Activated naive CD8-positive, alpha-beta T cell treated with anti-CD3 and anti-CD28 coated beads for 36 hours (primary cell): ENCODE measurements around the gene PRAC2. TPM values are rescaled to one million over a fixed set of nuclear protein-coding genes. Genes with fewer than 3 reads are reported as not detected.

Source experiments
- DNase-seq: peaks from one replicate; pipeline ENCODE4 v3.0.0; 2021
- H3K27ac Mint-ChIP-seq: one replicate; pipeline ENCODE4 v1.8.0; 2022; ENCODE audit warnings: mild to moderate bottlenecking, moderate library complexity, mixed read lengths
- H3K27me3 Mint-ChIP-seq: one replicate; pipeline ENCODE4 v1.8.0; 2022; ENCODE audit warnings: mild to moderate bottlenecking, mixed read lengths
- H3K36me3 Mint-ChIP-seq: one replicate; pipeline ENCODE4 v1.8.0; 2021; ENCODE audit warnings: mild to moderate bottlenecking, mixed read lengths
- H3K4me1 Mint-ChIP-seq: one replicate; pipeline ENCODE4 v1.8.0; 2021; ENCODE audit warnings: mixed read lengths
- H3K4me3 Mint-ChIP-seq: one replicate; pipeline ENCODE4 v1.8.0; 2022; ENCODE audit warnings: mild to moderate bottlenecking, moderate library complexity, mixed read lengths
- H3K9me3 Mint-ChIP-seq: one replicate; pipeline ENCODE4 v1.8.0; 2022; ENCODE audit warnings: mixed read lengths
- total RNA-seq, 2 experiments: library from RNA; stranded (reverse); gene quantifications; one replicate each; pipeline ENCODE4 v1.2.3, GENCODE V29; 2021

Gene PRAC2
- total RNA-seq, 2 experiments from 2014 or later, result not detected

- H3K36me3 Mint-ChIP-seq, result no peaks in the 10 kb centered on the region
- DNase-seq, result no peak
- H3K4me3 Mint-ChIP-seq, result no peak overlapping the region
- no peak overlapping the region for H3K27ac Mint-ChIP-seq
- no peaks in the 10 kb centered on the region for H3K9me3 Mint-ChIP-seq
- H3K27me3 Mint-ChIP-seq, result peaks cover 100% of the 10 kb centered on the region
- peaks cover 15% of the 10 kb centered on the region for H3K4me1 Mint-ChIP-seq
Measured at GRCh38 chr17:48738424-48738802, 15.4 kb downstream of the PRAC2 start.

- no peaks in the 10 kb centered on the region for H3K9me3 Mint-ChIP-seq
- no peaks in the 10 kb centered on the region for H3K36me3 Mint-ChIP-seq
- no peak for DNase-seq
- peaks cover 100% of the 10 kb centered on the region for H3K27me3 Mint-ChIP-seq
- peaks cover 9% of the 10 kb centered on the region for H3K4me1 Mint-ChIP-seq
- H3K4me3 Mint-ChIP-seq, result peak overlapping the region; percentile 42
- no peak overlapping the region for H3K27ac Mint-ChIP-seq
Measured at GRCh38 chr17:48738803-48739526, 16.0 kb downstream of the PRAC2 start.

- no peak for DNase-seq
- peaks cover 99% of the 10 kb centered on the region for H3K27me3 Mint-ChIP-seq
- H3K4me3 Mint-ChIP-seq, result no peak overlapping the region
- no peaks in the 10 kb centered on the region for H3K9me3 Mint-ChIP-seq
- peaks cover 7% of the 10 kb centered on the region for H3K4me1 Mint-ChIP-seq
- H3K36me3 Mint-ChIP-seq, result no peaks in the 10 kb centered on the region
- no peak overlapping the region for H3K27ac Mint-ChIP-seq
Measured at GRCh38 chr17:48740537-48740936, 17.6 kb downstream of the PRAC2 start.

- Mint-ChIP-seq H3K4me3 (no peak overlapping the region), H3K27me3 (peaks cover 96% of the 10 kb centered on the region), H3K9me3 (peaks cover 2% of the 10 kb centered on the region), H3K36me3 (no peaks in the 10 kb centered on the region), H3K27ac (no peak overlapping the region), H3K4me1 (peaks cover 7% of the 10 kb centered on the region)
- DNase-seq, result no peak
Measured at GRCh38 chr17:48745381-48746275, 22.6 kb downstream of the PRAC2 start.

DNA sequence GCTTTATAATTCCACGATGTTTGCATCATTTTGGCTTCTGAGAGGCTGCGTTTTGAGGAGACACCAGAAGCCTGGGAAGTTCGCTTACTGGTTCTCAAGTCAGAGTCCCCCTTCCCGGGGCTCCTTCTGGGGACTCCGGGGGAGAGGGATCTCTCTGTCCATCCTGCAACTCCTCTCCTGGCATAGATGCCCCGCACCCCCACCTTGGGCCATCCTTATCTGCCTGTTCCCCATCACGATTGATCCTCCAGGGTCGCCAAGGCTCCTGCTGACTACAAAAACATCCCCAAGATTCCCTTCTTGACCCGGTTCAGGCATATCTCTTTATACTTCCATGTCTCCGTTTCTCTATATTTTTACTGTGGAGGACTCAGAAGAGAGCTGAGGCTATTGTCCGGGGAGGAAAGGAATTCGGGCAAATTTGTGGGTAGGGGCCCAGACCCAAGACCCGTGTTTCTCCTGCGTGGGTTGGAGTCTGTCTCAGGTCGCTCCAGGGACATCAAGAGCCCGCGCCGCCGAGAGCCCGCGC lies 24.0 kb downstream of the PRAC2 start:
- DNase-seq, result no peak
- H3K36me3 Mint-ChIP-seq, result no peaks in the 10 kb centered on the region
- peaks cover 96% of the 10 kb centered on the region for H3K27me3 Mint-ChIP-seq
- peaks cover 9% of the 10 kb centered on the region for H3K4me1 Mint-ChIP-seq
- no peak overlapping the region for H3K4me3 Mint-ChIP-seq
- H3K9me3 Mint-ChIP-seq, result peaks cover 2% of the 10 kb centered on the region
- H3K27ac Mint-ChIP-seq, result no peak overlapping the region

GRCh38 chr17:48747445-48748363 lies 24.7 kb downstream of the PRAC2 start:
- DNase-seq, result no peak
- H3K36me3 Mint-ChIP-seq, result no peaks in the 10 kb centered on the region
- peaks cover 9% of the 10 kb centered on the region for H3K4me1 Mint-ChIP-seq
- H3K4me3 Mint-ChIP-seq, result no peak overlapping the region
- peaks cover 96% of the 10 kb centered on the region for H3K27me3 Mint-ChIP-seq
- peaks cover 2% of the 10 kb centered on the region for H3K9me3 Mint-ChIP-seq
- no peak overlapping the region for H3K27ac Mint-ChIP-seq

DNA sequence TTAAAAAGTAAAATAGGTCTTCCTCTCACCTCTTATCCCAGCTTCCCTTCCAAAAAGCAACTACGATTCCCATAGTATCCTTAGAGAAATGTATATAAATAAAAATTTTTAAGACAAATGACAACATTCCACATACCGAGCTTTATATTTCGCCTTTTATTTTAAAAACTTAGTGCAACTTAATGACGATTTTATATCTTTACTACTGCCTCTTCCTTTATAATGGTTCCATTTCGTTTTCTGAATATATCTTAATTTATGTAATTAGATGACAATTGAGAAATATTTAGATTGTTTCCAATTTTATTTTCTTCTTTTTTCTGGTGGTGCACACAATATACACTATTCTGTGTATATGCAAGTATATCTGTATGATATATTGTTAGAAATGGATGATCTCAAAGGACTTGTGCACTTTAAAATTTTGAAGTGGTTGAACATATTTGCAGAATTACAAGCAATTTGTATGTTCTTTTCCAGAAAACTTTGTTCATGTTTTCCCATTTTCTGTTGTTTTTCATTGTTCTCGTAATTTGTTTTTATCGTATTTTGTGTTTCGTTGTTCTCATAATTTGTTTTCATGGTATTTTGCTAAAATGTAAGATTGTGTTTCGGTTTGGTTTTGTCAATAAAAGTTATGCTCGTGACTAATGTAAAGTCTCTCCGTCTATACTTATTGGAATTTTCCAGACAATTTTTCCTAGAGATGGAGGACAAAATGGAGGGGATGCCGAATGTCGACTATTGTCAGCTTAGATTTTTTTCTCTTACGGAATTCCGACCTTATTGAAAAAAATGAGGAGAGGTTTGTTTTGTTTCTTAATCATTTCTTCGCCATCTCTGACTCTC lies 26.0 kb downstream of the PRAC2 start:
- Mint-ChIP-seq H3K4me3 (no peak overlapping the region), H3K27me3 (peaks cover 96% of the 10 kb centered on the region), H3K4me1 (peaks cover 19% of the 10 kb centered on the region), H3K27ac (no peak overlapping the region), H3K36me3 (no peaks in the 10 kb centered on the region), H3K9me3 (peaks cover 2% of the 10 kb centered on the region)
- no peak for DNase-seq

DNA sequence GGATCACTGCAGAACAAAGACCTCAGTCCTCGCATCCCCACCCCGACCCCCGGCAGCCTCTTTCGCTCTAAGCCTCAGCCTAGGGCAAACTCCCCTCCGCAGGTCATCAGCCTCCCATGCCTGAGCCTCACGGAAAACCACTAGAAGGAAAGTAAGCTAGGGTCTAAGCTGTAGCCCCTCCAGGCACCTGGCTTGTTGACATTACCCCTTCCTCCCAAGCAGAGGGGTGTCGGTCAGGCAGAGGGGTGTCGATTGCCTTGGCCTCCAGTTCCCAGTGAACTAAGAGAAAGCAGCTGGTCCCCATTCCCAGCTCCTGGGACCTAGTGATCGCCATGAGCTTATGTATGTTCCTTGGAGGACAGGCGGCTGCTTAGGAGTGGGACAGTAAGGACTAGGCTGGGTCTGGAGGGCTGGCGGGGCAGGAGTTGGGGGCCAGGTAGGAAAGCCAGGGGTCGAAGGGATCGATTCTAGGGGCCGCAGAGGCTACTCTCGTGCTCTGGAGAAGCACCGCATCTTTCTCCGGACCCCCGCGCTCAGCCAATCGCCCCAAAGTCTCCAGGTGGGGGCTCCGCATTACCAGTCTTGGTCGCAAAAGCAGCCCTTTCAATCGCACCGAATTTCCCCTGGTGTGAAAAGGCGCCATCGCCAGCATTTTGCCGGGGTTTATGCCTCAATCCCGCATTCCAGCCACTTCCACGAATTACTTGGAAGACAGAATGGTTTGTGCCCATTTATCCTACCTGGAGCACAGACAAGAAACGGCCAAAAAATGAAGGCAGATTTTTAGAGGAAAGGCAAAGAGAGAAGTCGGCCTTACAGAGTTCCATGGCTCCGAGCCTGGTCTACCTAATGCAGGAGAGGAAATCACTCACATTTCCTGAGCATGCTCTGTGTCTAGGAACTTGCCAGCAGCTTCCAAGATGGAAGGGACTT lies 26.9 kb downstream of the PRAC2 start:
- no peak overlapping the region for H3K4me3 Mint-ChIP-seq
- peaks cover 95% of the 10 kb centered on the region for H3K27me3 Mint-ChIP-seq
- no peaks in the 10 kb centered on the region for H3K36me3 Mint-ChIP-seq
- no peak for DNase-seq
- H3K27ac Mint-ChIP-seq, result no peak overlapping the region
- peaks cover 24% of the 10 kb centered on the region for H3K4me1 Mint-ChIP-seq
- H3K9me3 Mint-ChIP-seq, result peaks cover 2% of the 10 kb centered on the region

DNA sequence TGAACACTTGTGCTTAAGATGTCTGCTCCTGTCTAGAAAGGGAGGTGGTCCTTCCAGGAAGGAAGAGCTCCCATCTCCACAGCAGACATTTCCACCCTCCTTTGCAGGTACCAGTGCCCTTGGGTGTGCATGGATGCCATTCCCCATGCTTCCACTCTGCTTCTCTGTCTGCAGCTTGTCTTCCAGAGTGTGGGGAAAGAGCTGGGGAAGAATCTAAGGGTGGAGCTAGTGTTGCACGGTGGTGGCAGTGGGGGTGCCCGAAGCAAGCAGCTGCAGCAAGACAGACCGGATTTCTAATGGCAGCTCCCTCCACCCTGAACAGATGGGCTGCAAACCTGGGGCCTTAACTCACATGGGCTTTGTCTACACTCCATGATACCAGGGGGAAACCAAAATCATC lies 28.2 kb downstream of the PRAC2 start:
- peaks cover 2% of the 10 kb centered on the region for H3K9me3 Mint-ChIP-seq
- H3K4me3 Mint-ChIP-seq, result no peak overlapping the region
- DNase-seq, result no peak
- H3K36me3 Mint-ChIP-seq, result no peaks in the 10 kb centered on the region
- peaks cover 95% of the 10 kb centered on the region for H3K27me3 Mint-ChIP-seq
- H3K27ac Mint-ChIP-seq, result no peak overlapping the region
- peaks cover 23% of the 10 kb centered on the region for H3K4me1 Mint-ChIP-seq

DNA sequence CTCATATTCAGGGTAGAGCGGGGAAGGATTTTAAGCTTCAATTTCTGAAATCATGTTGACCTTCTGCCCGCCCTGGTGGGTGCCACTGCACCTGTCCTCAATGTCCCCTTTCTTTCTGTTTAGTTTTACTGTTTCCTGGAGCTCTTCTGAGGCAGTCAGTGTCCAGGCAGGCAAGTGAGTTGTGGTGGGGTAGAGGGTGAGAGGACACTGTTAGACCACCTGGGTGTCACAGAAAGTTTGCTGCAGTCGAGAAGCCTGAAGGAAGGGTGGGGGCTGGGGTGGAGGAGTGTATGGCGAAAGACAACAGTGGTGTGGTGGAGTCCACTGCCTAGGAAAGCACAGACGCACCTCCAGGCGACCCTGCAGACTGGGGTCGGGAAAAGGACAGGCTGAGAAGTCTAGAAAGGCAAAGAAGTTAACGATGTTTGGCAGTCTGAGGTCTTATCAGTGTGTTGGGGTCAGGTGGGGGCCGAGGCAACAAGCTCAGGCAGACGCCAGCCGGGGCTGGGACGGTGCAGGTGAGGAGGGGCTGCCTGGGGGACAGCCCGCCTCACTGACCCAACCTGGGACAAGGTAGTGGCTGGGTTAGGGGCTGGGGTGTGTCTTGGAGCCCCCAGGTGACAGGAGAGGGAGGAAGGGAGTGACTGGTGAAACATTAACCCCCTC lies 28.9 kb downstream of the PRAC2 start:
- Mint-ChIP-seq H3K36me3 (no peaks in the 10 kb centered on the region), H3K4me1 (peaks cover 19% of the 10 kb centered on the region), H3K27me3 (peaks cover 95% of the 10 kb centered on the region), H3K27ac (no peak overlapping the region), H3K9me3 (peaks cover 2% of the 10 kb centered on the region), H3K4me3 (no peak overlapping the region)
- DNase-seq, result no peak

- H3K4me3 Mint-ChIP-seq, result no peak overlapping the region
- H3K9me3 Mint-ChIP-seq, result peaks cover 2% of the 10 kb centered on the region
- H3K27ac Mint-ChIP-seq, result no peak overlapping the region
- peaks cover 19% of the 10 kb centered on the region for H3K4me1 Mint-ChIP-seq
- H3K36me3 Mint-ChIP-seq, result no peaks in the 10 kb centered on the region
- DNase-seq, result no peak
- H3K27me3 Mint-ChIP-seq, result peaks cover 95% of the 10 kb centered on the region
Measured at GRCh38 chr17:48752399-48753288, 29.7 kb downstream of the PRAC2 start.
